Hair follicular keratinocyte (primary cell): ENCODE results near the gene BEX4. TPM values are rescaled to one million over a fixed set of nuclear protein-coding genes. Genes with fewer than 3 reads are reported as not detected.

Experiments
- total RNA-seq: library from RNA; depleted of rRNA; stranded (reverse); fragments of >200 nt; gene quantifications from 2 replicates; pipeline ENCODE4 v1.2.3, GENCODE V29; 2015

Gene BEX4, protein sequence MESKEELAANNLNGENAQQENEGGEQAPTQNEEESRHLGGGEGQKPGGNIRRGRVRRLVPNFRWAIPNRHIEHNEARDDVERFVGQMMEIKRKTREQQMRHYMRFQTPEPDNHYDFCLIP
- 26.2 and 32.5 TPM in 2 replicates for total RNA-seq

GRCh38 chrX:103214870-103215424 is at the start of gene BEX4:
Gene BEX4, plus strand, starts transcription at chrX:103215108. Its CDS starts 1,046 bp downstream, at chrX:103216154.

DNA sequence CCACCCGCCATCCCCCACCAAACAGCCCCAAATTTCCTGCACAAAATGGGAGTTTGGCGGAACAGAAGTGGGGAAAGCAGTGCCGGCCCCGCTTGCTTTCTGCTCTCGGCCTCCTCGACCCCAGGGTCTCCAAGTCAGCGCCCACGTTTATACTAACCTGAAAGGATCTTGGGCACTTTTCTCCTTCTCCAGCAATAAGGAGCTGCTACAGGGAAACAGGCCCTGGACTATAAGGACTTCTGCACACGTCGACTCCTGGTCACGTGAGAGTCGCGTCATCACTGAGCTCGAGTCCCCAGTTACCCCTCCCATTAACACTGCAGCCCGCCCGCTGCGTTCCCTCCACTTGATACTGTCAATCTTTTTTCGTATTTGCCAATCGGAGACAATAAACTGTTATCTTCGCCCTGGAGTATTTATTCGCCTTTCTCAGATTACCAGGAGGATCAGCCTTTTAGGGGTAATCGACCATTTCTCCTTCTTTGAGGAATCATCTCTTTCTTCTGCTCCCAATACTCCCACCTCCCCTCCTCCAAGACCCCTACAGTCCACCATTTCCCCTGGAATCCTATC is 40.1 kb downstream of the BEX4 start, which contains the start of gene TCEAL8:
TCEAL8 (minus strand) TSS at position 235 of the 573 bp plus-strand sequence. CDS start 1,176 bp downstream, outside the sequence.

Other genes starting within 250 kb of the BEX4 start
- 0.31 and 4.8 TPM in 2 replicates for gene BEX1, start 150.9 kb upstream of the BEX4 start, total RNA-seq
- gene NXF3, start 122.0 kb upstream of the BEX4 start, total RNA-seq = 0.08 TPM in 1 of 2 replicates, not detected in the other
- gene TCEAL8, start 40.0 kb downstream of the BEX4 start, total RNA-seq = 77.5 and 78.7 TPM in 2 replicates
- not detected in 2 replicates for gene TCEAL5, start 61.6 kb downstream of the BEX4 start, total RNA-seq
- 13.8 and 24.0 TPM in 2 replicates for gene BEX2, start 95.9 kb downstream of the BEX4 start, total RNA-seq
- 7.6 and 9.9 TPM in 2 replicates for gene TCEAL7, start 115.1 kb downstream of the BEX4 start, total RNA-seq
- 70.4 and 76.2 TPM in 2 replicates for gene TCEAL9, start 141.4 kb downstream of the BEX4 start, total RNA-seq
- gene BEX3, start 161.4 kb downstream of the BEX4 start, total RNA-seq = 132 and 200 TPM in 2 replicates